H1 (cell line): ENCODE data around the gene MIX23.

ENCODE experiments used
- EP300 ChIP-seq, 2 experiments: IDR thresholded peaks; 1 replicate in 1 of 2; 2 replicates in 1 of 2; pipeline ENCODE4 v1.6.1; 2011 to 2012; ENCODE audit warnings: low read depth in 2 of 2, low read length in 2 of 2, mild to moderate bottlenecking in 2 of 2, borderline replicate concordance in 1 of 2, inconsistent platforms in 1 of 2, moderate library complexity in 1 of 2
- KDM1A ChIP-seq: fragments of 200-600, 300-600 bp; sonication (generic); IDR thresholded peaks from 2 replicates; pipeline ENCODE4 v1.7.1; 2016; ENCODE audit warnings: mild to moderate bottlenecking, low read length, borderline replicate concordance
- POLR2A ChIP-seq, 2 experiments: IDR thresholded peaks; 1 replicate in 1 of 2; 2 replicates in 1 of 2; pipeline ENCODE4 v1.6.1; 2011; ENCODE audit warnings: low read depth in 2 of 2, low read length in 2 of 2, mild to moderate bottlenecking in 2 of 2; ENCODE audit errors: control extremely low read depth in 1 of 2
- POU5F1 ChIP-seq: IDR thresholded peaks from 2 replicates; pipeline ENCODE4 v1.6.1; 2011; ENCODE audit warnings: low read depth, mild to moderate bottlenecking, low read length, moderate library complexity
- RAD21 ChIP-seq, 2 experiments: IDR thresholded peaks in 1 of 2; conservative IDR thresholded peaks in 1 of 2; 2 replicates each; pipeline ENCODE4 v1.6.1; 2011; ENCODE audit warnings: low read depth in 2 of 2, low read length in 2 of 2, improper control_type of control experiment in 1 of 2, inconsistent platforms in 1 of 2, mild to moderate bottlenecking in 1 of 2, moderate library complexity in 1 of 2
- RFX5 ChIP-seq: IDR thresholded peaks from 2 replicates; pipeline ENCODE4 v1.6.1; 2011; ENCODE audit warnings: low read depth, low read length, improper control_type of control experiment, borderline replicate concordance
- SP2 ChIP-seq: IDR thresholded peaks from 2 replicates; pipeline ENCODE4 v1.6.1; 2012; ENCODE audit warnings: mild to moderate bottlenecking, low read length, inconsistent platforms
- TAF7 ChIP-seq: optimal IDR thresholded peaks from 2 replicates; pipeline ENCODE3; 2011; ENCODE audit warnings: low read depth, mild to moderate bottlenecking, inconsistent platforms, low read length, moderate library complexity, borderline replicate concordance
- YY1 ChIP-seq: IDR thresholded peaks from 2 replicates; pipeline ENCODE4 v1.6.1; 2011; ENCODE audit warnings: low read depth, mild to moderate bottlenecking, low read length
- TF ChIP-seq, protein P1 (sequence below), 3 experiments: IDR thresholded peaks; 1 replicate in 2 of 3; 2 replicates in 1 of 3; pipeline versions ENCODE4 v1.5.1 to v1.6.1; 2011; ENCODE audit warnings: low read length in 3 of 3, mild to moderate bottlenecking in 3 of 3, inconsistent platforms in 2 of 3, low read depth in 1 of 3, moderate library complexity in 1 of 3; ENCODE audit not compliant: insufficient read depth in 1 of 3; ENCODE audit errors: control extremely low read depth in 1 of 3

GRCh38 chr3:122382888-122383666, at the start of gene MIX23:
- TF ChIP-seq POLR2A (IDR thresholded peaks at IDR 0.05; ENCODE audit: control extremely low read depth in 1 of 2, low read depth in 2 of 2, low read length in 2 of 2) (peak; percentile 92 to 96), POU5F1 (no peak), KDM1A (no peak), RFX5 (0 out of 2 replicates have a peak, but pooled peaks have one; percentile 15), EP300 (IDR thresholded peaks at IDR 0.05; ENCODE audit: borderline replicate concordance in 1 of 2, low read depth in 2 of 2, low read length in 2 of 2) (no peak), SP2 (no peak), RAD21 (IDR thresholded peaks at IDR 0.05 in 1 of 2, conservative IDR thresholded peaks at IDR 0.05 in 1 of 2; ENCODE audit: low read depth in 2 of 2, low read length in 2 of 2) (no peak), YY1 (peak; percentile 99), TAF7 (peak; percentile 86)
- TF ChIP-seq, protein P1, sequence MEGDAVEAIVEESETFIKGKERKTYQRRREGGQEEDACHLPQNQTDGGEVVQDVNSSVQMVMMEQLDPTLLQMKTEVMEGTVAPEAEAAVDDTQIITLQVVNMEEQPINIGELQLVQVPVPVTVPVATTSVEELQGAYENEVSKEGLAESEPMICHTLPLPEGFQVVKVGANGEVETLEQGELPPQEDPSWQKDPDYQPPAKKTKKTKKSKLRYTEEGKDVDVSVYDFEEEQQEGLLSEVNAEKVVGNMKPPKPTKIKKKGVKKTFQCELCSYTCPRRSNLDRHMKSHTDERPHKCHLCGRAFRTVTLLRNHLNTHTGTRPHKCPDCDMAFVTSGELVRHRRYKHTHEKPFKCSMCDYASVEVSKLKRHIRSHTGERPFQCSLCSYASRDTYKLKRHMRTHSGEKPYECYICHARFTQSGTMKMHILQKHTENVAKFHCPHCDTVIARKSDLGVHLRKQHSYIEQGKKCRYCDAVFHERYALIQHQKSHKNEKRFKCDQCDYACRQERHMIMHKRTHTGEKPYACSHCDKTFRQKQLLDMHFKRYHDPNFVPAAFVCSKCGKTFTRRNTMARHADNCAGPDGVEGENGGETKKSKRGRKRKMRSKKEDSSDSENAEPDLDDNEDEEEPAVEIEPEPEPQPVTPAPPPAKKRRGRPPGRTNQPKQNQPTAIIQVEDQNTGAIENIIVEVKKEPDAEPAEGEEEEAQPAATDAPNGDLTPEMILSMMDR (IDR thresholded peaks at IDR 0.05; ENCODE audit: control extremely low read depth in 1 of 3, insufficient read depth in 1 of 3, low read depth in 1 of 3, low read length in 3 of 3), result no peak
